NCI-H128 (cell line): Measurements from ENCODE around the gene TCOF1.
"Not testable (repeated sequence)": the region's sequence is repeated elsewhere in the genome, so short reads cannot be mapped to it uniquely, and the experiment has no call there.

ENCODE experiments used
- DNase-seq: peaks from one replicate; lab custom pipeline; 2025; ENCODE audit not compliant: unreplicated experiment; lab: John Stamatoyannopoulos, UW

Gene TCOF1

GRCh38 chr5:150404121-150404520 is 46.6 kb downstream of the TCOF1 start:
- DNase-seq: no peak

DNA sequence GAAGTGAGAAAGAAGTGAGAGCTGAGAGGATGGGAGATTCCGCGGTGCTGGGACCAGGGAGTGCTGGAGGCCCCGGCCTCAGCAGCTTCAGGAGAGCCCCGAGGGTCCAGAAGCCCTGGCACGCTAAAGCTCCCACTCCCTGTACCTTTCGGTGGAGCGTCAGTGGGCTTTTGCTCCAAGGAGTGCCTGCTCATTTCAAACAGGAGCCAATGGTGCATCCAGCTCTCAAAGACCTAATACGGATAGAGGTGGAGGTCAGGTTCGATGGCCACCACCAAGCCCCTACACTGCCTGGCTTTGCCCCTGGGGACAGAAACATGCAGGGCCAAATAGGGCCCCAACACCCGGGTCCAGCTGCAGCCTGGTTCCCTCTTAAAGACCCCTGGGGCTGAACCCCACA is 47.0 kb downstream of the TCOF1 start:
- no peak for DNase-seq

- DNase-seq: no peak
Observed at GRCh38 chr5:150404941-150405816, 47.7 kb downstream of the TCOF1 start.

- DNase-seq: no peak
Observed at GRCh38 chr5:150406103-150406722, 48.7 kb downstream of the TCOF1 start.

GRCh38 chr5:150406723-150407095 is 49.2 kb downstream of the TCOF1 start:
- no peak for DNase-seq

DNA sequence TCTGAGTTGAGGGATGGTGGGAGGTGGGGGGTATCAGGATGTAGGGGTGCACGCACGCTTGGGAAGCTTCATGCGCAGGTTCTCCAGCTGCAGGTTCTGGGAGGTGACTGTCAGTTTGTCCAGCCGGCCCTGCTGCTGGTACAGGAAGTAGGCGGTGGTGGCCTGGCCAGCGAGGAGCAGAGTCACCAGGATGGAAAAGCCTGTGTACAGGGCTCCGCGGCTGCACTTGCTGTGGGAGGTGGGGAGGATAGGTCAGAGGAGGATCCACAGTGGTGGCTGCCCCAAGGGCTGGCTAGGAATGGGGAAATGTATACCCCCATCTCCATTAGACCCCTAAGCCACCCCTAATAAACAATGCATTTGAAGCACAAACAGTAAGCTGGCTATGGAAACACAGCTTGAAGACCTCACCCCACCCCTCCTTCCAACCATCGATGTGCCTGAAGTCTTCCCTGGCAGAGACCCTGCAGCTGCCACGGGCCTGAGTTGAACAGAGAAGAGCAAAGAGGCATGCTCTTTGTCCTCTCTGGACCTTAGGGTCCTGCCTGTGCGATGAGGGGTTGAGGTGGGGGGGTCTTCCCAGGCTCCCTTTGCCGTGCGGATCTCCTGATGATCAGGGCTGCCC is 49.7 kb downstream of the TCOF1 start:
- no peak for DNase-seq

DNA sequence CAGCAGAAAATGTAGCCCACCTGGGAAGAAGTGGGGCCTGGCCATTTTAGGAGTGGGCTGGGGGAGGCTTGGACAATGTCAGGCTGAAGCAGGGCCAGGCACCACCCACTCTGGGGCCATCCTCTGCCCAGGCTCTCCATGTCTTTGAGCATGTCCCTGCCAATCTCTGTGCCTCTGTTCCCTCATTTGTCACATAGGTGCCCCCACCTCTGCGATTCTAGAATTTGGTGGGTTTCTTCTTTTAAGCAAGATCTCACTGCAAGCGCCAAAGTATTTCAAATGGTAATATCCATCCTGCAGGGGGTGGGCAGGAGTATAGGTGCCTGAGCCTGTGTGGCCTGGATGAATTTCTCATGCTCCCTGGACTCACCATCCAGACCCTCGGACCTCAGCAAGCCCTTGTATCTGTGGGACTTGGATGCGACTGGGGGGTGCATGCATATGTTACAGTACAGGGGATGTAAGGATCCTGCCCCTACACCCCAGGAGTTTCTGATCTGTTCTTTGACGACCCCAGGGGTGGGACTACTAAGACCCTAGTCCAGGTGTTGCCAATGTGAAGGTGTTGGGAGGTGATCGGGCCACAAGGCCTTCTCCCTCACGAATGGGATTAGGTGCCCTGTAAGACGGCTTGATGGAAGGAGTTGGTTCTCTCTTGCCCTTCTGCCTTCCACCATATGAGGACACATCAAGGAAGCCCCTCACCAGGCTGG is 50.9 kb downstream of the TCOF1 start:
- no peak for DNase-seq

DNA sequence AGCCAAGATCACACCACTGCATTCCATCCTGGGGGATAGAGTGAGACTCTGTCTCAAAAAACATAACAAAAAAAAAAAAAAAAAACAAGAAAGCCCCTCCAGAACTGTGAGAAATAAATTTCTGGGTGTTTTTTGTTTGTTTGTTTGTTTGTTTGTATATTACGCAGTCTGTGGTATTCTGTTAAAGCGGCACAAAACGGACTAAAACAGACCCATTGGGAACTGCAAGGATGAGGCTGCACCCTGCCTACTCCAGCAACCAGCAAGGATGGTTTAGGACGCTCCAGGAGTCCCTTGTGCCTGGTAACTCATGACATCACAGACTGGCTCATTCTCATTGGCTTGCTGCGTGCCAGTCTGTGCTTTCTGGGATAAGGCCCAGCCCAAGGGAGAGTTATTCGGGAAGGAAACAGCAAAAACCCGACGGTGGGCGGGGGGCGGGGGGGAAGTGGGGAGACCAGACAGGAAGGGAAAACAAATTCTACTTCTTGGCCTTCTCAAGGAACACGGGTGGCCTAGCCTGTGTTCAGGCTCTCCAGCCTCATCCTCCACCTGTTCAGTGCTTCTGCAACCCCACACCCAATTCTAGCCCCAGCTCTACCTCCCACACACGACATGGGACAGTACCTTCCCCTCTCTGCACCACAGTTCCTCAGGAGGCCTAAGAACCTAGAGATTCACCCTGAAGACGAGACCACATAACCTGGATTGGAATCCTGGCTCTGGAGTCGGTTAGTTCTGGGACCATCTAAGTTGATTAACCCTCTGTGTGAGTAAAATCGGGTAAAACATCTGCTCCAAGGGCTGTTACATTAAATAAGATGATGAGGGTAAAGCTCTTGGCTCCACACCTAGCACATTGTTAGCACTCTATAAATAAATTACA is 52.4 kb downstream of the TCOF1 start:
- DNase-seq: peak; percentile 8

DNA sequence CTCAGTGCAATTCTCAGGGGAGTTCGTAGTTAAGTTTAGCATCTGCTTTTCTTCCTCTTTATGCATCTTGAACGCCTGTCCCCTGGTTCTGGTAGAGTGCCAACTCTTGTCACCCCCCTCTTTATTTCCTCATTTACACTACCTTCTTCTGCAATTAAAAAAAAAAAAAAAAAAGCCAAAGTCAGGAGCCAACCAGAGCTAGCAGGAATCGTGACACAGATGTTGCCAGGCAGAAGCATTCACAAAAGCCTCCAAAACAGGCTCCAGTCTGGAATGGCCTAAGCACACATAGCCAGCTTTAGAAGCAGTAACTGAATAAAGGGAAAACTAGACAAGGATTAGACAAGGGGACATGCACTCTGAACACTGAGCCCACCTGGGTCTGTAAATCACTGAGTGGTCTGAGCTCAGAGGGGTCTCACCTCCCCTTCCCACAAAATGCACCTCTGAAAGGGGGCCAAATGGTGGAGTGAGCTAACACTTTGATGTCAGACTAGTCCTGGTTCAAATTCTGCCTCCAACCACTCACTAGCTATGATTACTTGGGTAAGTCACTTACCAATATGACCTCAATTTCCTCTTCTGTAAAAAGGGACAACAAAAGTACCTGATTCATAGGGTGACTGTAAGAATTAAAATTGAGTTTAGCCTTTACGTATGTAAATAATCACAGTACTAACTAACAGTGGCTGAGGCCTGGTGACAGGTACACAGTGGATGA is 53.2 kb downstream of the TCOF1 start:
- no peak for DNase-seq

DNA sequence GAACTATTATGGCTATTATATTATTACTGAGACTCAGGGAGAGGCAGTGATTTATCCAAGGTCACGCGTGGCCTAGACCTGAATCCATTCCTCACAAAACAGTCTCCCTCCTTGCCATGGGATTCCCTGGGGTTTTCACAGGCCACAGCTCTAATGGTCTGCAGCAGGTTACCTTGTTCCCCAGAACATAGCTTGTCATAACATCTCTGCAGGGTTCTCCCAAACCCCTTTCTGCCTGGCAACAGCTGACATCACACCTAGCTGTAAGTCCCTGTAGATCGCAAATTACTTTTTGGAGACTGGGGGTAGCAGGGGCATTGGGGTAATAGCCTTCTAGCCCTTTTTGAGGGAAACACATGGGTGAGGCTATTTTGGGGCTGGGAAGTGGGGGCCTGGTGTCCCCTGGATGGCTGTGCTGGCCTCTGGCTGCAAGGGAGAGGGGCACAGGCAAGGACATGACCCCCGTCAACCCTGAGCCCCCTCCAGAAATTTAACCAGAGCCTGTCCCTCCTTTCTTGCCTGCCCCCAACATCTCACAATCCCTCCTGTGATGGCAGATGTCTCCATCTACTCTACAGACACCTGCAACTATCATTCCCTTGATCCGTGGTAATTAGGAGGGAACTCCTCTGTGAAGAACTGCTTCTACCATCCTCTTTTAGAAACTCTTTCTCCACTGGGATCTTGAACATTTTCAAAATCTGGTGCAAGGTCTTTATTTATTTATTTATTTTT is 53.9 kb downstream of the TCOF1 start:
- DNase-seq: no peak

- no peak for DNase-seq
Observed at GRCh38 chr5:150412319-150413175, 55.0 kb downstream of the TCOF1 start, which contains the start of gene CD74. Gene CD74 (minus strand): TSS chr5:150412910. CDS start chr5:150412749, 161 bp downstream.

DNA sequence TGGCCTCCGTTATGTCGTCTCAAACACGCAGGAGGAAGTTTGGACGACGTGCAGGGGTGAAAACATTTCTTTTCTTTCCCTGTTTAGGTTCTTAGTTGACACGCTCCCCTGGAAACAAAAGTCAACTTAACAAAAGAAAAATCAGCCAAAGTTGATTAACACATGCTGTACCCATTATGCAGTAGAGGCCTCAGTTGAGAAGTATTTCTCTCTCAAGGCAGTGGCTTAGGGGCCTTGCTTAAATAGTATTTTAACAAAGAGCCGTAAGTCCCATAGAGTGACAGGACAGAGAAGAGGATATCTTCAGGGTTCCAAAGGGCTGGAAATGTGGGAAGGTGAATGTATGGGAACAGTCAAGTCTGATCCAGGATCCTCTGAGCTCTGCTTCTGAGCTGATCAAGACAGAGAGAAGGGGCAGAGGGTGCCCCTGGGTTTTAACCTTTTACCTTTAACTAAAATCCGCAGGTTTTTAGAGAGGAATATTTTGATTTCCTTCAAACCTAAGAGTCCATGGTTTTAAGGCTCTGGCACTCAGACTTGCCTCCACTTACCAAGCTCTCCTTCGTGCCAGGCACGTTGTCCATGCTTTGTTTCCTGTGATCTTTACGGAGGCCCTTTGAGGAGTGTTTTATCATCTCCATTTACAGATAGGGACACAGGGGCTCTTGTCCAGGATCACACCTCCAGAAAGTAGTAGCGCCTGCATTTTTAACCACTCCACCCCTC is 55.8 kb downstream of the TCOF1 start:
- DNase-seq: no peak

GRCh38 chr5:150413902-150414790 is 56.6 kb downstream of the TCOF1 start:
- not testable (repeated sequence) for DNase-seq

GRCh38 chr5:150419630-150420270 is 62.3 kb downstream of the TCOF1 start:
- DNase-seq: no peak

GRCh38 chr5:150422075-150422474 is 64.6 kb downstream of the TCOF1 start:
- DNase-seq: no peak

DNA sequence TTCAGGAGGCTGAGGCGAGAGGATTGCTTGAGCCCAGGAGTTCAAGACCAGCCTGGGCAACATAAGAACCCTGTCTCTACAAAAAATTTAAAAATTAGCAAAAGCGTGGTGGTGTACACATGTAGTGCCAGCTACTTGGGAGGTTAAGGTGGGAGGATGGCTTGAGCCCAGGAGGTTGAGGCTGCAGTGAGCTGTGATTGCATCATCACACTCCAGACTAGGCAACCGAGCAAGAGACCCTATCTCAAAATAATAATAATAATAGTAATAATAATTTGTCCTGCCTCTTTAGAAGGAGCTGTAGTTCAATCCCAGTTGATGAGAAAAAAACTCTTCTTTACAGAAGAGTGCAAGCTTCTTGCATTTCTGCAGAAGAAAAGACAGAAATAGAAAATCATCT is 65.3 kb downstream of the TCOF1 start:
- DNase-seq: no peak
